ENCODE data around the gene TRIOBP. TPM values are rescaled to one million over a fixed set of nuclear protein-coding genes. Genes with fewer than 3 reads are reported as not detected.

Gene TRIOBP
- total and polyA plus RNA-seq, 2 donors (not counting 3 experiments of a cell fraction or from before 2014, with no cell fraction given), result 60.6 to 104 TPM

DNA sequence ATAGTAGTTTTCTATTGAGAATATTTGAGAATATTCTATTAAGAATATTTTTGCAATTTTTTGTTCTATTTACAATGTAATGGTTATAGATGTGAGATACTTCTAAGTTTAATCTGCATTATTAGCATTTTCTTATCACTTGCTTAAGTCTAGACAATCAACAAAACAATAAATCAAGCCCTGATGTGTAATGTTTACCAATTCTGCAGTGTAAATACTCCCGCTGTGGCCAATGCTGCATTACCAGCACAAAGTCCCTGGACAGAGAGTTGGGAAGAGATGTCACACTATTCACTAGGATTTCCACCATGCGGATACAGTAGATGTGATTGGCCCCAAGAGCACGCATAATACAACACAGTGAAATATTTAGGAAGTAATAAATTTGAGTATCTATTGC lies 63.3 kb downstream of the TRIOBP start:
- BruUV-seq (replicated peaks), result no TSS peak
- Histone ChIP-seq H3K4me2 (ENCODE audit: insufficient read depth, low read length) (no peak overlapping the region), H3K79me2 (ENCODE audit: control insufficient read depth, insufficient read depth, low read length) (peaks cover 5% of the 10 kb centered on the region), H3K9ac (replicated peaks; ENCODE audit: extremely low read depth, insufficient read depth, low read length) (no peak overlapping the region), H3K9me3 (replicated peaks; ENCODE audit: control insufficient read depth, insufficient read depth, low read length) (no peaks in the 10 kb centered on the region), H4K20me1 (replicated peaks; ENCODE audit: control insufficient read depth, extremely low read depth, insufficient read depth, low read length) (no peaks in the 10 kb centered on the region), H3K9me1 (replicated peaks; ENCODE audit: control insufficient read depth, extremely low read depth, insufficient read depth, low read length) (no peaks in the 10 kb centered on the region), H3K4me3 (replicated peaks in 1 of 3; ENCODE audit: insufficient read depth in 1 of 3, low read depth in 1 of 3, low read length in 3 of 3) (no peak overlapping the region), H3K27ac (ENCODE audit: insufficient read depth, low read depth, low read length) (no peak overlapping the region), H3K4me1 (ENCODE audit: control insufficient read depth, extremely low read depth, insufficient read depth, low read length) (peaks cover 13% of the 10 kb centered on the region), H3K27me3 (ENCODE audit: control insufficient read depth in 2 of 2, insufficient read depth in 2 of 2, low read length in 2 of 2) (no peaks in the 10 kb centered on the region), H2AFZ (ENCODE audit: low read depth, low read length) (no peak overlapping the region), H3K36me3 (ENCODE audit: control insufficient read depth in 2 of 2, extremely low read depth in 1 of 2, insufficient read depth in 2 of 2, low read length in 2 of 2) (peaks cover 16 to 58% of the 10 kb centered on the region in 2 experiments)
- ChIA-PET POLR2A (no interaction called here), CTCF (interaction anchor here (1.2 to 2.1 kb wide), 2 partner anchors 12 to 58 kb away, joined by 3 to 4 read pairs; no protein-coding TSS in a partner anchor)
- TF ChIP-seq, protein P1, sequence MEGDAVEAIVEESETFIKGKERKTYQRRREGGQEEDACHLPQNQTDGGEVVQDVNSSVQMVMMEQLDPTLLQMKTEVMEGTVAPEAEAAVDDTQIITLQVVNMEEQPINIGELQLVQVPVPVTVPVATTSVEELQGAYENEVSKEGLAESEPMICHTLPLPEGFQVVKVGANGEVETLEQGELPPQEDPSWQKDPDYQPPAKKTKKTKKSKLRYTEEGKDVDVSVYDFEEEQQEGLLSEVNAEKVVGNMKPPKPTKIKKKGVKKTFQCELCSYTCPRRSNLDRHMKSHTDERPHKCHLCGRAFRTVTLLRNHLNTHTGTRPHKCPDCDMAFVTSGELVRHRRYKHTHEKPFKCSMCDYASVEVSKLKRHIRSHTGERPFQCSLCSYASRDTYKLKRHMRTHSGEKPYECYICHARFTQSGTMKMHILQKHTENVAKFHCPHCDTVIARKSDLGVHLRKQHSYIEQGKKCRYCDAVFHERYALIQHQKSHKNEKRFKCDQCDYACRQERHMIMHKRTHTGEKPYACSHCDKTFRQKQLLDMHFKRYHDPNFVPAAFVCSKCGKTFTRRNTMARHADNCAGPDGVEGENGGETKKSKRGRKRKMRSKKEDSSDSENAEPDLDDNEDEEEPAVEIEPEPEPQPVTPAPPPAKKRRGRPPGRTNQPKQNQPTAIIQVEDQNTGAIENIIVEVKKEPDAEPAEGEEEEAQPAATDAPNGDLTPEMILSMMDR (IDR thresholded peaks at IDR 0.05; ENCODE audit: extremely low read depth in 1 of 2, insufficient read depth in 1 of 2, low read depth in 1 of 2, low read length in 2 of 2), result no peak
- TF ChIP-seq POLR2A (IDR thresholded peaks at IDR 0.05; ENCODE audit: low read depth, low read length), result no peak
- no peak for TF ChIP-seq JUN (IDR thresholded peaks at IDR 0.05; ENCODE audit: borderline replicate concordance, insufficient read depth, insufficient read length, low read depth)
- no peak for TF ChIP-seq EZH2 (IDR thresholded peaks at IDR 0.05; ENCODE audit: borderline replicate concordance, low read depth, low read length, severe bottlenecking)
- no peak for TF ChIP-seq FOS (IDR thresholded peaks at IDR 0.05; ENCODE audit: borderline replicate concordance, insufficient read depth, low read length)
- FAIRE-seq (peak; percentile 12), DNase-seq (ENCODE audit: low read depth, low spot score) (no peak)
- dilution Hi-C loops (cut with MboI; ENCODE audit: extremely low pct_ligation_motif_present, low sequenced_read_pairs) (no loop called here), intact Hi-C loops (cut with micrococcal nuclease) (no loop called here)

DNA sequence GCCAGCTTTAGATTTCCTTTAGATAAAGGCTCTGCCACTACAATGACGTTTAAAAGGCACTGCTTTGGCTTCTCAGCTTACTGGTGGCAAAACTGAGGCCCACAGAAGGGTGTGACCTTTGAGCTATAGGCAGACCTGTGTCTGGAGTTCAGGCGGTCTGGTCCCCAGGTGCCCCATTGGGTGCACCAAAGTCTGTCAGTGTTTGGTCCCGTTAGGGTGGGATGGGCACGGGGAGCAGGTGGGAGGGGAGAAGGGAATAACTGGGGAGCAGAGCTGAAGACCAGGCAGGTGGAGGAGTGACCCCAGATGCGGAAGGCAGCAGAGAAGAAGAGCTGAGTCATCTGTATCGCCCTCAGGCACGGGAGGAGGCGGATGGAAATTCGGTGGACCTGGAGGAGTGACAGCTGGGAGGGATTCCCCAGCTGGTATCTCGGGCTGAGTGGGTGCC lies 65.6 kb downstream of the TRIOBP start:
- peaks cover 13 to 45% of the 10 kb centered on the region in 2 experiments for H3K36me3 ChIP-seq (ENCODE audit: control insufficient read depth in 2 of 2, extremely low read depth in 1 of 2, insufficient read depth in 2 of 2, low read length in 2 of 2)
- no peaks in the 10 kb centered on the region for H3K79me2 ChIP-seq (ENCODE audit: control insufficient read depth, insufficient read depth, low read length)
- POLR2A ChIA-PET, result no interaction called here
- H3K4me1 ChIP-seq (ENCODE audit: control insufficient read depth, extremely low read depth, insufficient read depth, low read length), result peaks cover 13% of the 10 kb centered on the region
- CTCF ChIA-PET, result interaction anchor here (0.7 to 1.4 kb wide), 4 partner anchors 13 to 120 kb away, joined by 3 read pairs; no protein-coding TSS in a partner anchor
- TF ChIP-seq FOS (IDR thresholded peaks at IDR 0.05; ENCODE audit: borderline replicate concordance, insufficient read depth, low read length) (no peak), JUN (IDR thresholded peaks at IDR 0.05; ENCODE audit: borderline replicate concordance, insufficient read depth, insufficient read length, low read depth) (no peak), GATA2 (IDR thresholded peaks at IDR 0.05; ENCODE audit: insufficient read depth, insufficient read length, low read depth, low read length) (no peak), POLR2AphosphoS5 (IDR thresholded peaks at IDR 0.05; ENCODE audit: insufficient read depth, low read depth, low read length) (no peak), POLR2A (IDR thresholded peaks at IDR 0.05; ENCODE audit: low read depth, low read length) (no peak), EZH2 (IDR thresholded peaks at IDR 0.05; ENCODE audit: borderline replicate concordance, low read depth, low read length, severe bottlenecking) (no peak), MYC (IDR thresholded peaks at IDR 0.05; ENCODE audit: low read depth, low read length) (no peak)
- TF ChIP-seq, protein P1 (IDR thresholded peaks at IDR 0.05; ENCODE audit: extremely low read depth in 1 of 2, insufficient read depth in 1 of 2, low read depth in 1 of 2, low read length in 2 of 2), result no peak
- TF ChIP-seq, protein P2, sequence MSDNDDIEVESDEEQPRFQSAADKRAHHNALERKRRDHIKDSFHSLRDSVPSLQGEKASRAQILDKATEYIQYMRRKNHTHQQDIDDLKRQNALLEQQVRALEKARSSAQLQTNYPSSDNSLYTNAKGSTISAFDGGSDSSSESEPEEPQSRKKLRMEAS (IDR thresholded peaks at IDR 0.05; ENCODE audit: insufficient read depth, insufficient read length), result no peak
- H4K20me1 ChIP-seq (replicated peaks; ENCODE audit: control insufficient read depth, extremely low read depth, insufficient read depth, low read length), result no peaks in the 10 kb centered on the region
- FAIRE-seq (no peak), DNase-seq (ENCODE audit: low read depth, low spot score) (no peak)
- H3K4me2 ChIP-seq (ENCODE audit: insufficient read depth, low read length), result no peak overlapping the region
- H3K27me3 ChIP-seq (ENCODE audit: control insufficient read depth in 2 of 2, insufficient read depth in 2 of 2, low read length in 2 of 2), result no peaks in the 10 kb centered on the region
- intact Hi-C loops (cut with micrococcal nuclease), result no loop called here
- H2AFZ ChIP-seq (ENCODE audit: low read depth, low read length), result no peak overlapping the region
- no peak overlapping the region for H3K4me3 ChIP-seq (replicated peaks in 1 of 3; ENCODE audit: insufficient read depth in 1 of 3, low read depth in 1 of 3, low read length in 3 of 3)
- dilution Hi-C loops (cut with MboI; ENCODE audit: extremely low pct_ligation_motif_present, low sequenced_read_pairs), result no loop called here
- no peaks in the 10 kb centered on the region for H3K9me3 ChIP-seq (replicated peaks; ENCODE audit: control insufficient read depth, insufficient read depth, low read length)
- no peak overlapping the region for H3K27ac ChIP-seq (ENCODE audit: insufficient read depth, low read depth, low read length)
- no TSS peak for BruUV-seq (replicated peaks)
- no peaks in the 10 kb centered on the region for H3K9me1 ChIP-seq (replicated peaks; ENCODE audit: control insufficient read depth, extremely low read depth, insufficient read depth, low read length)
- H3K9ac ChIP-seq (replicated peaks; ENCODE audit: extremely low read depth, insufficient read depth, low read length), result no peak overlapping the region

All from endothelial cell of umbilical vein (primary cell).